HCT116 (cell line): ENCODE measurements around the gene LDHD. TPM values are rescaled to one million over a fixed set of nuclear protein-coding genes. Genes with fewer than 3 reads are reported as not detected.

Source experiments
- ATAC-seq: fragments of 200-7000 bp; cut with Tn5 transposase; 2 replicates; pipeline ENCODE4 v1.9.1; 2020; ENCODE audit warnings: mild to moderate bottlenecking, moderate library complexity
- BruUV-seq: library from RNA; stranded (reverse); fragments of 400-500 nt; replicated peaks from 2 replicates; lab custom pipeline; 2021; lab: Mats Ljungman, UMichigan
- CTCF ChIA-PET: fragments of 300-600 bp; sonication (Branson Sonifier 250); formaldehyde crosslinking; loops from one replicate; lab custom pipeline; 2021; ENCODE audit warnings: antibody characterized with exemption; lab: Charles Lee
- POLR2A ChIA-PET: fragments of 300-600, 350-600 bp; sonication (Branson Sonifier 250); formaldehyde crosslinking; loops from one replicate; lab custom pipeline; 2021; ENCODE audit warnings: antibody characterized with exemption; lab: Charles Lee
- RAD21 ChIA-PET, 2 experiments: fragments of 300-600 bp; sonication (Branson Sonifier 250); formaldehyde crosslinking; loops; one replicate each; lab custom pipeline; 2023; ENCODE audit warnings: low total read pairs in 2 of 2; ENCODE audit not compliant: uncharacterized antibody in 2 of 2, unreplicated experiment in 2 of 2, low non-redundant PET in 1 of 2; lab: Charles Lee
- DNase-seq: peaks from one replicate; pipeline ENCODE4 v3.0.0-alpha.2; 2010; ENCODE audit warnings: low read depth, low spot score
- H2AFZ ChIP-seq: fragments of 200-600 bp; shearing (Covaris generic), sonication (generic); 2 replicates; pipeline ENCODE4 v1.6.1; 2017; ENCODE audit warnings: low read depth, mixed run types, mixed read lengths, antibody characterized with exemption, low read length; ENCODE audit not compliant: poor library complexity, severe bottlenecking
- H3K27ac ChIP-seq: 2 replicates; pipeline ENCODE4 v1.5.1; 2012; ENCODE audit warnings: low read depth, low read length
- H3K27me3 ChIP-seq: fragments of 200-600 bp; sonication (generic); 2 replicates; pipeline ENCODE4 v1.6.1; 2016; ENCODE audit warnings: mixed run types, low read length, mixed read lengths; ENCODE audit not compliant: insufficient read depth
- H3K36me3 ChIP-seq, 2 experiments: fragments of 200-500 bp in 1 of 2; fragments of 200-600 bp in 1 of 2; sonication (Bioruptor generic) in 1 of 2; sonication (generic) in 1 of 2; 2 replicates each; pipeline versions ENCODE4 v1.5.1 to v1.6.1; 2014 to 2016; ENCODE audit warnings: low read length in 2 of 2, inconsistent platforms in 1 of 2, mixed read lengths in 1 of 2, mixed run types in 1 of 2; ENCODE audit not compliant: insufficient read depth in 2 of 2, control insufficient read depth in 1 of 2
- H3K4me1 ChIP-seq, 2 experiments: fragments of 200-600 bp in 1 of 2; sonication (generic) in 1 of 2; 2 replicates each; pipeline versions ENCODE4 v1.5.1 to v1.6.1; 2012 to 2017; ENCODE audit warnings: low read length in 2 of 2, inconsistent platforms in 1 of 2, mild to moderate bottlenecking in 1 of 2, mixed read lengths in 1 of 2, mixed run types in 1 of 2, moderate library complexity in 1 of 2; ENCODE audit not compliant: insufficient read depth in 2 of 2, control insufficient read depth in 1 of 2
- H3K4me2 ChIP-seq: fragments of 200-600 bp; sonication (generic); 2 replicates; pipeline ENCODE4 v1.6.1; 2017; ENCODE audit warnings: mixed run types, low read length, mixed read lengths
- H3K4me3 ChIP-seq, 2 experiments: fragments of 200-600 bp in 1 of 2; sonication (generic) in 1 of 2; replicated peaks in 1 of 2; 2 replicates each; pipeline ENCODE4 v1.5.1; 2011 to 2016; ENCODE audit warnings: low read length in 2 of 2, control low read depth in 1 of 2, low read depth in 1 of 2, mild to moderate bottlenecking in 1 of 2, mixed read lengths in 1 of 2, mixed run types in 1 of 2
- H3K79me2 ChIP-seq: fragments of 200-600 bp; sonication (generic); 2 replicates; pipeline ENCODE4 v1.6.1; 2017; ENCODE audit warnings: mild to moderate bottlenecking, mixed run types, low read length, moderate library complexity, mixed read lengths; ENCODE audit not compliant: insufficient read depth
- H3K9ac ChIP-seq: fragments of 200-600 bp; sonication (generic); 2 replicates; pipeline ENCODE4 v1.6.1; 2016; ENCODE audit warnings: low read length, mixed read lengths
- H3K9me2 ChIP-seq: fragments of 200-600 bp; sonication (generic), shearing (Covaris generic); 2 replicates; pipeline ENCODE4 v1.6.1; 2017; ENCODE audit warnings: mixed run types, mild to moderate bottlenecking, moderate library complexity; ENCODE audit not compliant: insufficient read depth
- H3K9me3 ChIP-seq, 2 experiments: fragments of 200-500 bp in 1 of 2; fragments of 200-600 bp in 1 of 2; sonication (Bioruptor generic) in 1 of 2; sonication (generic) in 1 of 2; 2 replicates each; pipeline ENCODE4 v1.6.1; 2014 to 2017; ENCODE audit warnings: low read length in 2 of 2, mixed read lengths in 2 of 2, inconsistent platforms in 1 of 2, low read depth in 1 of 2, mild to moderate bottlenecking in 1 of 2, mixed run types in 1 of 2, moderate library complexity in 1 of 2; ENCODE audit not compliant: control insufficient read depth in 1 of 2, insufficient read depth in 1 of 2
- H4K20me1 ChIP-seq: fragments of 200-600 bp; sonication (generic), shearing (Covaris generic); 2 replicates; pipeline ENCODE4 v1.6.1; 2017; ENCODE audit warnings: mixed run types, mild to moderate bottlenecking, moderate library complexity; ENCODE audit not compliant: insufficient read depth
- CBX3 ChIP-seq: IDR thresholded peaks from 2 replicates; pipeline ENCODE4 v1.6.1; 2012; ENCODE audit warnings: low read depth
- CEBPB ChIP-seq: IDR thresholded peaks from 2 replicates; pipeline ENCODE4 v1.6.1; 2012; ENCODE audit warnings: low read depth
- CTCF ChIP-seq, 3 experiments: fragments of 200-600 bp in 1 of 3; sonication (generic) in 1 of 3; IDR thresholded peaks in 2 of 3; conservative IDR thresholded peaks in 1 of 3; 2 replicates each; pipeline ENCODE4 v1.5.1; 2012 to 2017; ENCODE audit warnings: low read depth in 2 of 3, low read length in 2 of 3, antibody characterized with exemption in 1 of 3, borderline replicate concordance in 1 of 3, control low read depth in 1 of 3, mild to moderate bottlenecking in 1 of 3, mixed read lengths in 1 of 3, mixed run types in 1 of 3, moderate library complexity in 1 of 3; ENCODE audit not compliant: insufficient read depth in 1 of 3
- EZH2 ChIP-seq: fragments of 200-600 bp; sonication (generic); IDR thresholded peaks from 2 replicates; pipeline ENCODE4 v1.6.1; 2017; ENCODE audit warnings: antibody characterized with exemption, mixed run types
- MAX ChIP-seq: IDR thresholded peaks from 2 replicates; pipeline ENCODE4 v1.6.1; 2012
- SIN3A ChIP-seq: IDR thresholded peaks from 2 replicates; pipeline ENCODE4 v1.6.1; 2012; ENCODE audit warnings: low read depth
- SRF ChIP-seq: IDR thresholded peaks from 2 replicates; pipeline ENCODE4 v1.6.1; 2012; ENCODE audit warnings: low read depth
- ZFX ChIP-seq: fragments of 450-650 bp; IDR thresholded peaks from 2 replicates; pipeline ENCODE4 v1.6.1; 2017
- ZNF274 ChIP-seq: fragments of 200-500 bp; sonication (Bioruptor generic); IDR thresholded peaks from 2 replicates; pipeline ENCODE4 v1.6.1; 2014; ENCODE audit warnings: mild to moderate bottlenecking, low read depth, low read length, inconsistent platforms
- intact Hi-C: fragments of 100-400 bp; cut with micrococcal nuclease; formaldehyde crosslinking; loops from 2 replicates; pipeline ENCODE4 v1.10.0; 2022
- total RNA-seq: library from RNA; stranded (reverse); gene quantifications from one replicate; pipeline ENCODE4 v1.2.1, GENCODE V29; 2021; ENCODE audit not compliant: unreplicated experiment

The LDHD gene
- total RNA-seq, 1 experiment from 2014 or later: 3.4 TPM

GRCh38 chr16:75131081-75131480 lies 14.5 kb upstream of the LDHD start:
- Histone ChIP-seq H3K4me3 (no peak overlapping the region), H4K20me1 (no peaks in the 10 kb centered on the region), H3K4me2 (no peak overlapping the region), H3K36me3 (no peaks in the 10 kb centered on the region), H3K4me1 (no peaks in the 10 kb centered on the region; a peak in 1 of 4 replicates), H3K9ac (no peak overlapping the region), H3K79me2 (no peaks in the 10 kb centered on the region), H3K9me3 (peaks cover 0 to 5% of the 10 kb centered on the region in 2 experiments; a peak in 1 of 4 replicates), H2AFZ (no peak overlapping the region), H3K27ac (no peak overlapping the region), H3K27me3 (no peaks in the 10 kb centered on the region), H3K9me2 (no peaks in the 10 kb centered on the region)
- TF ChIP-seq SIN3A (no peak), CEBPB (no peak), EZH2 (no peak), CBX3 (no peak), ZNF274 (no peak), MAX (no peak), CTCF (IDR thresholded peaks at IDR 0.05 in 2 of 3, conservative IDR thresholded peaks at IDR 0.05 in 1 of 3; ENCODE audit: borderline replicate concordance in 1 of 3, insufficient read depth in 1 of 3, low read depth in 2 of 3, low read length in 2 of 3) (no peak), SRF (no peak), ZFX (no peak)
- no TSS peak for BruUV-seq
- intact Hi-C loops: no loop called here
- ATAC-seq (no peak), DNase-seq (no peak)
- POLR2A ChIA-PET: no interaction called here
- RAD21 ChIA-PET: interaction anchor here in 1 of 2 experiments (0.7 kb wide), 1 partner anchor 269 kb away, joined by 3 read pairs; no protein-coding TSS in a partner anchor
- CTCF ChIA-PET: interaction anchor here (1.4 kb wide), 1 partner anchor 318 kb away, joined by 3 read pairs; no protein-coding TSS in a partner anchor
